Measurements from ENCODE around the gene TIMM8B. TPM values are rescaled to one million over a fixed set of nuclear protein-coding genes. Genes with fewer than 3 reads are reported as not detected.

TIMM8B gene
- total RNA-seq, 1 donor from 2014 or later, result 90.8 TPM

- H3K9me3 Mint-ChIP-seq, result no peaks in the 10 kb centered on the region
- H3K4me3 Mint-ChIP-seq, result no peak overlapping the region
- H3K4me1 Mint-ChIP-seq, result no peaks in the 10 kb centered on the region
- no peaks in the 10 kb centered on the region for H3K27me3 Mint-ChIP-seq (ENCODE audit: low read depth)
- H3K27ac Mint-ChIP-seq (ENCODE audit: unreplicated experiment), result no peak overlapping the region
- H3K36me3 Mint-ChIP-seq (ENCODE audit: low read depth), result no peaks in the 10 kb centered on the region
- no peak for DNase-seq (ENCODE audit: low read depth, low spot score)
- no peak for TF ChIP-seq CTCF (conservative IDR thresholded peaks at IDR 0.05)
Measured at GRCh38 chr11:112127056-112127455, 40.5 kb upstream of the TIMM8B start.

- TF ChIP-seq CTCF (conservative IDR thresholded peaks at IDR 0.05), result no peak
- no peaks in the 10 kb centered on the region for H3K4me1 Mint-ChIP-seq
- H3K27ac Mint-ChIP-seq (ENCODE audit: unreplicated experiment), result no peak overlapping the region
- H3K9me3 Mint-ChIP-seq, result no peaks in the 10 kb centered on the region
- DNase-seq (ENCODE audit: low read depth, low spot score), result no peak
- no peaks in the 10 kb centered on the region for H3K36me3 Mint-ChIP-seq (ENCODE audit: low read depth)
- no peaks in the 10 kb centered on the region for H3K27me3 Mint-ChIP-seq (ENCODE audit: low read depth)
- H3K4me3 Mint-ChIP-seq, result no peak overlapping the region
Measured at GRCh38 chr11:112123129-112123528, 36.6 kb upstream of the TIMM8B start.

GRCh38 chr11:112121981-112122615 is 35.5 kb upstream of the TIMM8B start:
- Mint-ChIP-seq H3K36me3 (ENCODE audit: low read depth) (no peaks in the 10 kb centered on the region), H3K27ac (ENCODE audit: unreplicated experiment) (no peak overlapping the region), H3K4me1 (no peaks in the 10 kb centered on the region), H3K9me3 (no peaks in the 10 kb centered on the region), H3K4me3 (no peak overlapping the region), H3K27me3 (ENCODE audit: low read depth) (no peaks in the 10 kb centered on the region)
- no peak for DNase-seq (ENCODE audit: low read depth, low spot score)
- no peak for TF ChIP-seq CTCF (conservative IDR thresholded peaks at IDR 0.05)

DNA sequence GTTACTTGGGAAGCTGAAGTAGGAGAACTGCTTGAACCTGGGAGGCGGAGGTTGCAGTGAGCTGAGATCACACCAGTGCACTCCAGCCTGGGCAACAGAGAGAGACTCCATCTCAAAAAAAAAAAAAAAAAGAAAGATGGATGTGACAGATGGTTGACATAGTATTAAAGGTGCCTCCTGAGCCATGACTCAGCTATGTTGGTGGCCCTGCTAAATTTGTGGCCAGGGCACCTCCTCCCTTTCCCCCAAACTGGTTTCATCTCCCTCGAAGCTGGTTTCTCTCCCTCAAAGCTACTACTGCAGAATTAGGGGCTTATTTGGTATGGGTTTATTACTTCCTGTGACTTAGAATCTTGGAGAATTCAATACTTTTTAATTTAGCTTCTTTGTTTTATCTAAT is 31.6 kb upstream of the TIMM8B start:
- H3K4me1 Mint-ChIP-seq, result no peaks in the 10 kb centered on the region
- no peaks in the 10 kb centered on the region for H3K9me3 Mint-ChIP-seq
- no peak for DNase-seq (ENCODE audit: low read depth, low spot score)
- H3K4me3 Mint-ChIP-seq, result no peak overlapping the region
- no peaks in the 10 kb centered on the region for H3K36me3 Mint-ChIP-seq (ENCODE audit: low read depth)
- H3K27ac Mint-ChIP-seq (ENCODE audit: unreplicated experiment), result no peak overlapping the region
- no peak for TF ChIP-seq CTCF (conservative IDR thresholded peaks at IDR 0.05)
- no peaks in the 10 kb centered on the region for H3K27me3 Mint-ChIP-seq (ENCODE audit: low read depth)

- no peaks in the 10 kb centered on the region for H3K27me3 Mint-ChIP-seq (ENCODE audit: low read depth)
- H3K4me1 Mint-ChIP-seq, result no peaks in the 10 kb centered on the region
- H3K36me3 Mint-ChIP-seq (ENCODE audit: low read depth), result peaks cover 2% of the 10 kb centered on the region
- TF ChIP-seq CTCF (conservative IDR thresholded peaks at IDR 0.05), result no peak
- H3K4me3 Mint-ChIP-seq, result no peak overlapping the region
- no peak for DNase-seq (ENCODE audit: low read depth, low spot score)
- no peak overlapping the region for H3K27ac Mint-ChIP-seq (ENCODE audit: unreplicated experiment)
- peaks cover 3% of the 10 kb centered on the region for H3K9me3 Mint-ChIP-seq
Measured at GRCh38 chr11:112115386-112115785, 28.8 kb upstream of the TIMM8B start.
